Esophagus muscularis mucosa (tissue), 4 donors: ENCODE measurements around the gene CFHR5.
"Not testable (repeated sequence)": the region's sequence is repeated elsewhere in the genome, so short reads cannot be mapped to it uniquely, and the experiment has no call there.

Experiments used
- EP300 ChIP-seq: sonication (generic); formaldehyde crosslinking; IDR thresholded peaks from one replicate; pipeline ENCODE4 v1.6.1; 2017; ENCODE audit warnings: antibody characterized with exemption
- POLR2AphosphoS5 ChIP-seq, 2 donors: sonication (generic); formaldehyde crosslinking; IDR thresholded peaks; one replicate each; pipeline ENCODE4 v1.6.1; 2017; ENCODE audit warnings: antibody characterized with exemption in 2 of 2
- TF ChIP-seq, protein P1 (sequence below), 3 experiments: fragments of 200-600 bp in 2 of 3; fragments of 450-650 bp in 1 of 3; sonication (generic) in 2 of 3; IDR thresholded peaks; one replicate each; pipeline ENCODE4 v1.5.1; 2017 to 2019; ENCODE audit warnings: antibody characterized with exemption in 3 of 3, mild to moderate bottlenecking in 2 of 3, moderate library complexity in 1 of 3

DNA sequence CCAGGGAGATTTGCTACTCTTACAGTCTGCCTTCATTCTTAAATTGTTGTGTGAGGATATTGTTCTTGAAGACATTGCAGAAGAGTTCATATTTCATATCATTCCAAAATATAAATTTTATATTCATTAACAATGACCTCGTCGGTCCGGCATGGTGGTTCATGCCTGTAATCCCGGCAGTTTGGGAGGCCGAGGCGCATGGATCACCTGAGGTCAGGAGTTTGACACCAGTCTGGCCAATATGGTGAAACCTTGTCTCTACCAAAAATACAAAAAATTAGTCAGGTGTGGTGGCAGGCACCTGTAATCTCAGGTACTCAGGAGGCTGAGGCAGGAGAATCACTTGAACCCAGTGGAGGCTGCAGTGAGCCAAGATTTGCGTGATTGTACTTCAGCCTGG lies 4.9 kb downstream of the CFHR5 start:
- TF ChIP-seq, protein P1, sequence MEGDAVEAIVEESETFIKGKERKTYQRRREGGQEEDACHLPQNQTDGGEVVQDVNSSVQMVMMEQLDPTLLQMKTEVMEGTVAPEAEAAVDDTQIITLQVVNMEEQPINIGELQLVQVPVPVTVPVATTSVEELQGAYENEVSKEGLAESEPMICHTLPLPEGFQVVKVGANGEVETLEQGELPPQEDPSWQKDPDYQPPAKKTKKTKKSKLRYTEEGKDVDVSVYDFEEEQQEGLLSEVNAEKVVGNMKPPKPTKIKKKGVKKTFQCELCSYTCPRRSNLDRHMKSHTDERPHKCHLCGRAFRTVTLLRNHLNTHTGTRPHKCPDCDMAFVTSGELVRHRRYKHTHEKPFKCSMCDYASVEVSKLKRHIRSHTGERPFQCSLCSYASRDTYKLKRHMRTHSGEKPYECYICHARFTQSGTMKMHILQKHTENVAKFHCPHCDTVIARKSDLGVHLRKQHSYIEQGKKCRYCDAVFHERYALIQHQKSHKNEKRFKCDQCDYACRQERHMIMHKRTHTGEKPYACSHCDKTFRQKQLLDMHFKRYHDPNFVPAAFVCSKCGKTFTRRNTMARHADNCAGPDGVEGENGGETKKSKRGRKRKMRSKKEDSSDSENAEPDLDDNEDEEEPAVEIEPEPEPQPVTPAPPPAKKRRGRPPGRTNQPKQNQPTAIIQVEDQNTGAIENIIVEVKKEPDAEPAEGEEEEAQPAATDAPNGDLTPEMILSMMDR (IDR thresholded peaks at IDR 0.05): not testable (repeated sequence)
- not testable (repeated sequence) for TF ChIP-seq EP300; POLR2AphosphoS5 (IDR thresholded peaks at IDR 0.05)
